Measurements from ENCODE around the gene ADRA1B. TPM values are rescaled to one million over a fixed set of nuclear protein-coding genes. Genes with fewer than 3 reads are reported as not detected.

ADRA1B gene
- total and polyA plus RNA-seq, 2 donors (not counting 3 experiments of a cell fraction or from before 2014, with no cell fraction given), result 0.77 TPM; not detected in 1

GRCh38 chr5:159903131-159903530, 13.2 kb upstream of the ADRA1B start:
- intact Hi-C loops (cut with micrococcal nuclease), result no loop called here
- H4K20me1 ChIP-seq (replicated peaks; ENCODE audit: control insufficient read depth, extremely low read depth, insufficient read depth, low read length), result no peaks in the 10 kb centered on the region
- no peak overlapping the region for H3K4me3 ChIP-seq (replicated peaks in 1 of 3; ENCODE audit: insufficient read depth in 1 of 3, low read depth in 1 of 3, low read length in 3 of 3)
- FAIRE-seq, result no peak
- no peak overlapping the region for H3K9ac ChIP-seq (replicated peaks; ENCODE audit: extremely low read depth, insufficient read depth, low read length)
- no peaks in the 10 kb centered on the region for H3K9me1 ChIP-seq (replicated peaks; ENCODE audit: control insufficient read depth, extremely low read depth, insufficient read depth, low read length)
- H3K79me2 ChIP-seq (ENCODE audit: control insufficient read depth, insufficient read depth, low read length), result no peaks in the 10 kb centered on the region
- TF ChIP-seq POLR2AphosphoS5 (IDR thresholded peaks at IDR 0.05; ENCODE audit: insufficient read depth, low read depth, low read length) (no peak), JUN (IDR thresholded peaks at IDR 0.05; ENCODE audit: borderline replicate concordance, insufficient read depth, insufficient read length, low read depth) (no peak), GATA2 (IDR thresholded peaks at IDR 0.05; ENCODE audit: insufficient read depth, insufficient read length, low read depth, low read length) (no peak), MYC (IDR thresholded peaks at IDR 0.05; ENCODE audit: low read depth, low read length) (no peak), MAX (IDR thresholded peaks at IDR 0.05; ENCODE audit: insufficient read depth, insufficient read length) (no peak), FOS (IDR thresholded peaks at IDR 0.05; ENCODE audit: borderline replicate concordance, insufficient read depth, low read length) (no peak), CTCF (IDR thresholded peaks at IDR 0.05; ENCODE audit: extremely low read depth in 1 of 2, insufficient read depth in 1 of 2, low read depth in 1 of 2, low read length in 2 of 2) (no peak), POLR2A (IDR thresholded peaks at IDR 0.05; ENCODE audit: low read depth, low read length) (no peak), EZH2 (IDR thresholded peaks at IDR 0.05; ENCODE audit: borderline replicate concordance, low read depth, low read length, severe bottlenecking) (no peak)
- H3K4me1 ChIP-seq (ENCODE audit: control insufficient read depth, extremely low read depth, insufficient read depth, low read length), result no peaks in the 10 kb centered on the region
- ChIA-PET CTCF (interaction anchor here (0.8 to 1.0 kb wide), 2 partner anchors 9 to 25 kb away, joined by 3 read pairs; no protein-coding TSS in a partner anchor), POLR2A (no interaction called here)
- H3K27me3 ChIP-seq (ENCODE audit: control insufficient read depth in 2 of 2, insufficient read depth in 2 of 2, low read length in 2 of 2), result peaks cover 0 to 2% of the 10 kb centered on the region in 2 experiments
- no TSS peak for BruUV-seq (replicated peaks)
- no peaks in the 10 kb centered on the region for H3K36me3 ChIP-seq (ENCODE audit: control insufficient read depth in 2 of 2, extremely low read depth in 1 of 2, insufficient read depth in 2 of 2, low read length in 2 of 2)
- H2AFZ ChIP-seq (ENCODE audit: low read depth, low read length), result no peak overlapping the region
- no peak for DNase-seq (ENCODE audit: low read depth, low spot score)
- no peak overlapping the region for H3K4me2 ChIP-seq (ENCODE audit: insufficient read depth, low read length)
- H3K9me3 ChIP-seq (replicated peaks; ENCODE audit: control insufficient read depth, insufficient read depth, low read length), result no peaks in the 10 kb centered on the region
- H3K27ac ChIP-seq (ENCODE audit: insufficient read depth, low read depth, low read length), result no peak overlapping the region
- dilution Hi-C loops (cut with MboI; ENCODE audit: extremely low pct_ligation_motif_present, low sequenced_read_pairs), result no loop called here
